Activated T-cell treated with anti-CD3 and anti-CD28 coated beads, Interleukin-2, amount 50 U/mL, for 48 hours (primary cell): ENCODE data around the gene BTBD1.

Experiments used
- DNase-seq, 2 experiments: peaks; one replicate each; pipeline ENCODE4 v3.0.0-alpha.2; 2020

BTBD1 gene

DNA sequence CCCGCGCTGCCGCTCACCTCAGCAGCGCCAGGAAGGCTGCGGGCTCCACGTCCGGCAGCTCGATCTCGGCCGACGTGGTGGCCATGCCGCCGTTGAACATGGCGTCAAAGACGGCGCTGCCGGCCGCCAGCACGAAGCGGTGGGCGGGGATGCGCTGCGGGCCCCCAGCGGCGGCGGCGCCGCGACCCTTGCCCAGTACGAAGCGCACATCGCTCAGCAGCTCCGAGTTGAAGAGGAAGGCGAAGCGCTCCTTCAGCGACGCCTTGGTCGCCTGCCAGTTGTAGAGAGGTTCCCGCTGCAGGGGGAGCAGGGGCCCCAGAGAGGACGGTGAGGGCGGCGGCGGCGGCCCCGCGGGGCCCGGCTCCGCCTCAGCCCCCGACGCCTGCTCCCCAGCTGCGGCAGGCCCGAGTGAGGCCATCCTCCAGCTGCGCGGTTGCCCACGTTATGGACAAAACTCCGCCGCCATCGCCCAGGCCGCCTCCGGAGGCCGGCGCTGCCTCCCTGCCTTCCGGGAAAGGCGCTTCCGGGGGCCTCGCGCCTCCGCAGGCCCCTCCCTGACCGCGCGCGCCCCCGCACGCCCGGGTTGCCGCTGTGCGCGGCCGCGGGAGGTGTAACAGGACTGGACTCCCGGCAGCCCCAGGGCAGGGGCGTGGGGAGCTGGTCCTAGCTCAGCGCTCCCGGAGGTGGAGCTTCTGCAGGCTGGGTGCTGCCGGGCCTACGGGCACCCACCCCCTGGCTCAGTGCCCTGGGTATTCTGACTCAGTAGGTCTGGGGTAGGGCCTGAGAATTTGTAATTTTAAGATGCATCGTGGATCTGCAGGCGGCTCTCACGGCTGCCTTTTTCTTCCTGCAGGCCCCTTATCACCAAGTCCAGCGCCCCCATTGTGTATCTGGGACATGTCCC lies at the start of gene BTBD1:
Gene BTBD1, minus strand, starts transcription at position 519 of the 904 bp plus-strand sequence. Its CDS starts 101 bp downstream, at position 418.
- peak; percentile 91 to 93 for DNase-seq

DNA sequence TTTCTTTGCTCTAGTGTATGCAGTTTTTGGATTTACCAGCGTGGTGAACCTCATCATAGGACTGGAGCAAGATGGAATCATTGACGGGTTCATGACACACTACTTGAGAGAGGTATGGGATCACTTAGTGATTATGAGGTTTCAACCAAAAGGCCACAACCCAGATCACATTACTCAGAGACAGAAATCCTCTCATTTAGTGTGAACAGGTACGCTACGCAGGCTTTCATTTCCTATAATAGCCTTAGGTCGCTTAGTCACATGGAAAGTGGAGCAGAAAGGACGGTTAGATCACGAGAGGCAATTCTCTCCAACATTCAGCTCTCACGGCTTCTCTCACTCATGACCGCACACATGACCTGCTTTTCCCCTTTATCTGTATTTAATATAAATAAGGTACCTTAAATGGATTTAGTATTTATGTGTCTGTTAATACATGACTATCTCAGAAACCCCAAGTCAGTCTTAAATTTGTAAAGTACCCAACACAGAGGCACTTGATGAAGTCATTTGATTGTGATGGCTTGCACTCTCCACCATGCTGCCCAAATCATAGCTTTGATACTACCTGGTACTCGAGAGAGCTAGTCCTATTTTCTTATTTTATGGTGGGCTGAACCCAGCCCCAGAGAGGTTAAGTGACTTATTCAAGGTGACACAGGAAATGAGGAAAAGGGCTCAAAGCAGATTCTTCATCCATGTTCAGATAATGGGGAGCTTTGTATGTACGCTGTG lies 48.9 kb upstream of the BTBD1 start:
- DNase-seq = no peak

DNA sequence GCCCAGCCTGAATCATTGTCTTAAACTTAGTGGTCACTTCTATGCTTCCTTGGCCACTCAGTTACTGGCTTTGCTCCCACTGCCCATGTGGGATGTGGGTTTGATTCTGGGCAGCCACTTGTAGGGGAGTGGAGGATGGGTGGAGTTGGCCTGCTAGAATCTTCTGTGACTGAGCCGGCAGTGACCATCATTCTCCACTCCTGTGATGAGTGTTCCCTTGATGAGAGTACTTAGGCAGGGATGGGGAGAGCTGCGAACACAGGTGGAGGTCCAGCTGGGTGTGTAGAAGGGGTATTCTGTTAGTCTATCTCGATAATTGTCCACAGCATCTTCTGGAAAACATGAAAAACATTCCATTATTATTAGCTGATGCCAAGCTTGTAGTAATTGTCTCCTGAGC lies 48.4 kb upstream of the BTBD1 start:
- no peak for DNase-seq

DNA sequence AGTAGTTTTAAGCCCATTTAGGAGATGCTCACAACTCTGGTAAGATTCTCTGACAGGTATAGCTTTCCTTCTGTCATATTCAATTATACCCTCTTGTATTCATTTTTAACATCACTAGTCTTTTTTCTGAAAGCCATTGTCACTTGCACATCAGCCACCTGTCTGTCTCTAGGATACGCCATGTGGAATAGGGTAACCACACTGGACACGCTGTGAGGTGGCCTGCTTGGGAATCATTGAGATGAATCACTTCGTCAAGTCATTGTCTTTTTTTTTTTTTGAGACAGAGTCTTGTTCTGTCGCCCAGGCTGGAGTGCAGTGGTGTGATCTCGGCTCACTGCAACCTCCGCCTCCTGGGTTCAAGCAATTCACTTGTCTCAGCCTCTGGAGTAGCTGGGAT lies 47.8 kb upstream of the BTBD1 start:
- no peak for DNase-seq

DNA sequence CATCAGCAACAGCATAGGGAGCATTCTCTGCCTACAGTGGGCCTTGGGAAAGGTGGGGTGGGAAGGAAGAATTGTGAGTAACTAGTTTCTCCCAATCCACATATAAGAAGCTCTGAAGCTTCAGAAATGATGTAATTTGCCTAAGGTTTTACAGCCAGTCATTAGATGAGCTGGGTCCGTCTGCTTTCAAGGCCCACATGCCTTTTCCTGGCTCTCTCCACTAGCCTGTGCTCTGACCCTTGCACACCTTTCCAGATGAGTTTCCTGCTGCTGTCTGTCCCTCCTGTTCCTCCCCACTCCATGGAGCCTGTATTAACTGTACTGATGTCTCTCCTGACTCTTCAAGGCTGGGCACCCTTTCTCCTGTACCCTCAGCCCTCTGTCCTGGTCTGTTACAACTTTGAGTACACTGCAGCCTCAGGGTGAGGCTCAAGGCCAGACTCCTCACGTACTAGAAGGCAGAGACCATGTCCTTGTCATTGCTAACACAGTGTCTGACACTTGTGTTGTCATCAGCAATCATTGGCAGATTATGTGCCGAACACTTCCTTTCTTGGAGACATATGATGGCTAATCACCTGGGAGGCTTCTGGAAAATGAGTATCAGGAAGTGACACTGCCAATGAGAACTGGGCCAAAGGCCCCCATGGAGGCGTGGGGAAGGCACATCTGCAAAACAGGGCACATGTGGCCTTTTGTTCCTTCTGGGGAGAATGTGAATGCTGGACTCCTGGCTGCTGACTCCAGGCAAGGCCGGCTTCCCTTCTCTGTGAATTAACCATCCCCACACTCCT lies 47.0 kb upstream of the BTBD1 start:
- no peak for DNase-seq

DNA sequence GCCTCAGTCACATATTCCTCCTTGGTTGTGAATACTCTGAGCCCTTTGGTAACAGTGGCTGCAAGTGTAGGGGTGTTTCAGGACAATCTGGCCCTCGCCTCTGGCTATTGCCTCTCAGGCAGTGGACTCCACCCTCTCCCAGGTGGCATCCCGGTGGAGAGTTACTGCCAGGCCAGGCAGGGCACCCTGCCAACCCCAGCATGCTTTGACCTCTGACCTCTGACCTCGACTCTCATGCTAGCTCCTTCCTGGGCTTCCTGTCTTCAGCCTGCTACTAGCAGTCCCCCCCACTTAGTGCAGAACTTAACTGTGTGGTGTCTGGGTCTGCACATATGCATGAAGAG lies 45.9 kb upstream of the BTBD1 start:
- no peak for DNase-seq

DNA sequence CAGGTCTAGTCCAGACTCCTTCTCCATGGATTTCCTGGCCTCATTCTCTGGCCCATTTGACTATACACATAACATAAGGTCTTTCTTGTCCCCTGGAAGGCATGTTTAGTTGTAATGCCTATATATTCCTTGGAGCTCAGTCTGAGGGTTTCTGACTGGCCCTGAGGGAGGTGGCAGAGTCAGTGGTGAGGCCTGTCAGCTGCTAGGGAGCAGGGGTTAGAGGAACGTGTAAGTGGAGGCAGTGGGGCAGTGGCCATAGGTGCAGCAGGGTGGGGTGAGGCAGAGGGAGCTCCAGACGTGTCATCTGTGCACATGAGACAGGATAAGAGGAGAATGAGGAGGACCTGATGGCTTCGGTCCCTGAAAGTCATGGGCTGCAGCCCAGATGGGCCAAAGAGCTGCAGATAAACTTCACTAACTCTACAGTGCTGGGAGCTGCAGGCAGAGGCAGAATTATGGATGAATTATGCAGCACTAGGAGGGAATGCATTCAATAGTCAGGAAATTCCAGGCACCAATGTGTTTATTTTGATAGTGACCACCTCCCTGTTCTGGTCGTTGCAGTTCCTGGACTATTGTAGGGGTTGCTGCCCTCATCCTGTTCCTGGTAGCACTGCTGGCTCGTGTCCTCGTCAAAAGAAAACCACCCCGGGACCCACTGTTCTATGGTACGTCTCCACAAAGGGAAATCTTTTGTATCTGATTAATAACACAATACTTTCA lies 45.3 kb upstream of the BTBD1 start:
- no peak for DNase-seq

DNA sequence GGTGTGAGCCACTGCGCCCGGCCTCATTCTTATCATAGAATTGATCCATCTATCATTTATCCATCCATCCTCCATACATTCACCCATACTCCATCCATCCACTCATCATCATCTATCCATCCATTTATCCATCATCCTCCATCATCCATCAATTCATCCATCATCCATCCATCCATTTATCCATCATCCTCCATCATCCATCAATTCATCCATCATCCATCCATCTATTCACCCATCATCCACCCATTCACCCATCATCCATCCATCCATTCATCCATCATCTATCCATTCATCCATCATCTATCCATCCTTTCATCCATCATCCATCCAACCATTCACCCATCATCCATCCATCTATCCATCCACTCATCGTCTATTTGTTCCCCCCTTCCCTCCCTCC lies 44.1 kb upstream of the BTBD1 start:
- DNase-seq = no peak

DNA sequence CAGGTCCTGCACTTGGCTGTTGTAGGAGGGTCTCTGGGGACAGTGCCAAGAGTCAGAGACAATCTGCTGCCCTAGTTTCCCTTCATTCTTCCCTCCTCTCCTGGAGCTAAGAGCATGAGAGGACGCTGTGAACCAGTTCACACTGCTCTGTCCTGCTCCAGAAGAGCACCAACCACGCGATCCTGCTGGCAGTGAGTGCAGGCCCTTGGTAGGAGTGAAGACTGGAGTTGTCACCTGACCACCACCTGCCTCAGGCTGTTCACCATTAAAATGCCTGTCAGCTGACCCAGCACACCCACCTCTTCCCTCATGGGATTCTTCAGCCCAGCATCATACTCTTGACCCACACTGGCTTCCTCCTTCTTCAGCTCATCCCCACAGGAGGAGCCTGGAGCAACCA lies 43.3 kb upstream of the BTBD1 start:
- DNase-seq = no peak

DNA sequence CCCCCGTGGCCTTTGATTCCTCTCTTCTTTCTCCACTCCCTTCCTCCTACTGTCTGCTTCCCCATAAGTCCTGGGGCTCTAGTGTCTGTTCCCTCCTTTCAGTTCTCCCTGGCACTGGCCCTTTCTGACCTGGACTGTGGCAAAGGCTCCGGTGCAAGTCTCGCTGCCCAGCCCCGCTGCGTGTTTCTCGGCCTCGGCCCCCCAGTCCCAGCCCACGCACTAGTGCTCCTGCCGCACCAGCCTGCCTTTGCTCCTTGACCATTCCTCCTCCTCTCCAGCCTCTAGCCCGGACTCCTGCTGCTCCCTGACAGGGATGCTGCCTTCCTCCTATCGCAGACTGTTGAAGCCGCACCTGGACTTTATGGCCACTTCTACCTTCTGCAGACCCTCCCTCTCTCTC lies 42.5 kb upstream of the BTBD1 start:
- DNase-seq = no peak

DNA sequence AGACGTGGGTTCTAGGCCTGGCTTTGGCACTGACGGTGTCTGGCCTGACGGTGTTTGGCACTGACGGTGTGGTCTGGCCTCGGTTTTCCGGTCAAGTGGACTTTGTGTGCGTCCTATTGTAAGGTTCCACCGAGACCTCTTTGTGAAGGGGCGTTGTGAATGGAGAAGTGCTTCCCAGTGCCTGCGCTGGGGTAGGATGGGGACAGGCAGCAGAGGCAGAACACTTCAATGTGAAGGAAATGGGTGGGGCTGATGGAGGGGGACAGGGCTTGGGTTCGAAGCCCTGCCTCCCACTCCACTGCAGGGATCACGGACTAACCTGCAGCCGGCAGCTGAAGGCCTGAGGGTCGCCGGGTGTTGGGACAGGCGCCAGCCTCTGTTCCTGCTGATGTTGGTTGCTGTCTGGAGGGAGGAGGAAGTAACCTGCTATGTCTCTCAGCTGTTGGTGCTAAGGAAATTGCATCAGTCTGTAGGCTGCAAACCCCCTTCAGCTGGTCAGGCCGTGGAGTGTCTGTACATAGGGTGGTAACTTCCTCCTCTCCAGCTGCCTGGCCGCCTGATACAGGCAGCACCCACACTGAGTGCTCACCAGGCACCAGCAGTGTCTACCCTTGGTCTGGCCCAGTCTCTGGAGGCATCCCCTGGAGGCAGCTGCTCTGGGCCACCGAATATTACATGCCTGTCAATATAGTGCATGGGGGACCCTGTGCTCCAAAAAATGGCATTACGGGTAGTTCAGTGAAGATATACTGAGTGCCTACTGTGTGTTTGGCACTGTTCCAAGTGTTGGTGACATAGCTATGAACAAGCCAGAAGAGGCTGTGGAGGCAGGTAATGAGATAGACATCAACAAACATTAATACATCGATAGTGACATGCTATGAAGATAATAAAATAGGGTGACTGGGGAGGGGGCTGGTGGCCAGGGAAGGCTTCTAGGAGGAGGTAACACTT lies 41.5 kb upstream of the BTBD1 start:
- peak; percentile 28 to 30 for DNase-seq

DNA sequence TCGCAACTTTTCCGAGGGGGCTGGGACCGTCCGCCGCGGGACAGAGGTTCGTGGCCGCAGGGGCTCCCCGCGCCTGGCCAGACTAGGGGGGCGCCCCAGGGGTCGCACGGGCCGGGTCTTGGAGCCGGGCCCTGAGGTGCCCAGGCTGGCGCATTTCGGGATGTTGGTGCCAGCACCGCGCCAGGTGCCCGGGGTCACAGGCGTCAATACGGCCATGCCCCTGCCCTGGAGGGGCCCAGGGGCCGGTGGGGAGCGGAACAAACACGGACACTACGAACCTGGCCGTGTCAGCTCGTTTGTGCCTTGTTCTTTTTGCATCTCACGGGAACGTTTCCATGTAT lies 40.8 kb upstream of the BTBD1 start:
- DNase-seq = no peak

DNA sequence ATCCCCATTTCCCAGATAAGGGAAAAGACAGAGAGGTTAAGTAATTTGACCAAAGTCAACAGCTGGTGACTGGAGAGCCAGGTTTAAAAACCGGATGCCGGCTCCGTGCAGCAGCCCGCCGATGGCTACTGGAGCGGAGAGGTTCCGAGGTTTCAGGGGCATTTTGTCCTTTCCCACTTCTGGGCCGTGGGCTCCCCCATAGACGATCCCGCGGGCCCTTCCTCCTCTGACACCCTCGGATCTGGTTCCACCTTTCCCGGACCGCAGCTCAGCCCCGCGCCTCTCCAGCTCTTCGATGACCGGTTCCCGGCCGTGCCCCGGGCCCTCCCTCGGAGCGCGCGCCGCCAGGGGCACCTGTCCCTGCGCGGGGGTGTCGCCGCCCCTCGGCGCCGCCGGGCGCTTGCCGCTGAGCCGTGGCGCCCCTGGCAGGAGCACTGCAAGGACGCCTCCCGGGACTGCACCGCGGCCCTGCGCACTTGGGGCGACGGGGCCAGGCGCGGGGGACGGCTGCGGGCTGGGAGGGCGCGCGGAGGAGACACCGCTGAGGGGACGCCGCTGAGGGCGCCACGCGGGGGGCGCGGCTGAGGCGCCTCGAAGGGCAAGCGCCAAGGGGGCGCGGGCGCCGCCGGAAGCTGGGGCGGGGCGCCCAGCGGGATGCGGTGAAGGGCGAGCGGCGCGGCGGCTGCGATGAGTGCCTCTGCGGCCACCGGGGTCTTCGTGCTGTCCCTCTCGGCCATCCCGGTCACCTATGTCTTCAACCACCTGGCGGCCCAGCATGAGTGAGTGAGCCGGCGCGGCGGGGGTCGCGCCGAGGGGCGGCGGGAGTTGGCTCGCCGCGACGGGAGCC lies 40.2 kb upstream of the BTBD1 start, which contains the start of gene TM6SF1:
Gene TM6SF1, plus strand, starts transcription at position 652 of the 847 bp plus-strand sequence. Its CDS starts 36 bp downstream, at position 688.
- DNase-seq = peak; percentile 28 to 44

DNA sequence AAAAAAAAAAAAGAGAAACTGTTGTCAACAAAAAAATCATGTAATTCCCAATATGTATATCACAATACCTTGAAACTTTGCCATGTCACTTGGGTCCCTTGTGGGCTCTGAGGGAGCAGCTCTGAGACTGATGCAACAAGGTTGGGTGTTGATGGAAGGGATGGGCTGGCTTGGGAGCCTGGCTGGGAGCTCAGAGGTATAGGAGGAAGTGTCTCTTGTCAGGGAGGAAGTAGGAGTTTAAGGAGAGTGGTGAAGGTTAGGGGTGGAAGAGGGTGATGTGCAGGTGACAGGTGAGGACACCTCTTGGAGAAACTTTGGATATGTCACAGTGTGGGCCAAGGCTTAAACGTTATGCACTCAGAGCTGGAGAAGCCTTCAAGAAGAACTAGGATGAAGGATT lies 38.4 kb upstream of the BTBD1 start:
- DNase-seq = no peak

DNA sequence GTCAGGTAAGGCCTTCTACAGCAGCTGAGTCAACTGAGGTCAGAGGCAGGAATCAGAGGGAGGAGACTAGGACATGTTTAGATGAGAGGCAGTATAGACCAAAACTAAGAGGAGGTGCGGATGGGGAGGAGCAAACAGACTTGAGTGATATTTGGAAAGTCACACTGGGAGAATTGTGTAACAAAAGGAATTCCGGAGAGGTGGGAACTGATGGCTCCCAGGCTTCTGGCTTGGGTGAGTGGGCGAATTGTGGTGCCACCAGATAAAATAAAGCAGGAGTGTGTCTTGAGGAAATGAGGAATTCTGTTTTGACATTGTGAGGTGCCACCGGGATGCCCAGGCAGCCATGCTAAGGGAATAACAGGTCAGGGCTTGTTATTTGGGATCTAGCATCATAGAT lies 37.1 kb upstream of the BTBD1 start:
- no peak for DNase-seq

DNA sequence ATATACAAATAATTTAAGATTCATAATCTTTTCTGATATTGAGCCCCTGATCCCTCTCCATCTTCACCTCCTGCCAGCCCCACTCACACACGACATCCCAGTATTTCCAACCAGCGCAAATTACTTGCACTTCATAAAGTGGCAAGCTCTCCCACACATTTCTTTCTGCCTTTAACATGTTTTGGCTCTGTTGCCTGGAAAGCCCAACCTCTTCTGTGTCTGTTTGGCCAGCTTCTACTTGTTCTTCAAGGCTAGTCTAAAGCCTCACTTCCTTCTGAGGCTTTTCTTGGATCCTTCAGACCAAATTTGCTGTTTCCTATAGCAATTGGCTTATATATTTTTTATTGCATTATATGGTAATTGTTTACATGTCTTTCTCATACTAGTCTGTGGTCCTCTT lies 35.3 kb upstream of the BTBD1 start:
- no peak for DNase-seq

DNA sequence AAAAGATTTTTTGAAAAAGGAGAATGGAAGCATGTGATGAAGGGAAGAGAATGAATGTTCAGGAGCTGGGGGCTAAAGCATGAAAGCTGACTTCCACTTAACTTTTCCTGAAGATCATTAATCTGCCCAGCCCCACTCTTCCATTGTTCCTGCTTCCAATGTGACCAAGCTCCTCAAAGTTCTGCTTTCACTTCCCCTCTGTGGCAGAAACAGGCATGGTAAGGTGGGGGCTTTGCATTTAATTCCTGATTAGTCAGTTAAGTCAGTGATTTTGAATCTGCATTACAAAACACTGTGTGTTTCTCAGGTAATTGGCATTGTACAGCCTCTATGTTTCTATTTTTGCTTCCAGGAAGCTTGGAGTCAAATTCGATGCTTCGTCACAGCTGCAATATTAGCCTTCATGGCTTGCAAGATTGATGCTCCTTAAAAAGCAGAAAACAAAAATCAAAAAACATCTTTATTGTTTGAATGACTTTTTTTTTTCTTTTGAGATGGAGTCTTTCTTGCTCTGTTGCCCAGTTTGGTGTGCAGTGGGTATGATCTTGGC lies 33.1 kb upstream of the BTBD1 start:
- DNase-seq = no peak

DNA sequence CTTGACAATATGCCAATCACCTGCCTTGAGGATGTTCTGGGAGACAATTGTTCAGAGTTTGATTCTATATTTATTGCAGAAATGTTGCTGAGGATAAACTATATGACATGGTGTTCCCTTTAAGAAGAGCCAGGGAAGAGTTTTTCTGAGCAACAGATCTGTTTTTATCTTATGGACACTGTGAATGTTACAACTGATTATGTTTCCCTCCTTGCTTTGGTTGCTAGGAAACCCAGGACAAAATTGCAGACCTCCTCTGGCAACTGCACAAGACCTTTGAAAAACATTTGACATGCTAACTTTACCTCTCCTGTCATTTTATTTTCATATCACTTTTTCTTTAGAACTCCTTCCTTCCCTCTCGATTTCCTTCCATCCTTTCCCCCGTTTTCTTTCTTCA lies 32.2 kb upstream of the BTBD1 start:
- DNase-seq = no peak

DNA sequence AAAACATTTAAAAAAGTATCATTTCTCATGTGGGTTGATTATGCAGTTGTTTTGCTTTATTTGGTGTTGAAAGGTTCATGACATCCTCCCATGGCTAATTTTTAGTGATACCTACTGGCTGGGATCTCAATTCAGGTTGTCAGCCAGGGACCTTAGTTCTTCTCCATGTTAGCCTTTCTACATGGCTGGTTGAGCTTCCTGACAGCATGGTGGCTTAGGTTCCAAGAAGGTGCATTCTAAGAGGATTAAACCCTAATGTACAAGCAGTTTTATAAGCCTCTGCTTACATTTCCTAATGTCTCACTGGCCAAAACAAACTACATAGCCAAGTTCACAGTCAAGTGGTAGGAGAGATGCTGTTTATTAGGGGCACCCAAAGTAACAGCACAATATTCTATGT lies 31.0 kb upstream of the BTBD1 start:
- no peak for DNase-seq

DNA sequence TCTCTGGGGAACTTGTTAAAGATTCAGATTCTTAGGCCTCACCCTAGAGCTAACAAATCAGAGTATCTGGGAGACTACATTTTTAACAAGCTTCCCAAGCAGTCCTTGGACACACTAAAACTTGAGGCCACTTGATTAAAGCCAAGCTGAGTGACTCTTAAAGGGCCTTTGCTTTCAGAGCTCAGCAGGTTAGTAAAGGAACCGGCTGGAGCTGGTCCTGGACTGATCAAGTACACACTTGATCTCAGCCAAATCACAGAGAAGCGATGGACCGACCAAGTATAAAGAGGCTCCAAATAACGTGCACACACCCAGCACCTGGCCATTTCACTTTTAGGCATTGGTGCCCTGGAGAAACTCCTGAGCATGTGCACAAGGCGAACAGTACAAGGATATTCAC lies 27.5 kb upstream of the BTBD1 start:
- no peak for DNase-seq
